ENCODE results near the gene LGALS9B.
"Not testable (repeated sequence)": the region's sequence is repeated elsewhere in the genome, so short reads cannot be mapped to it uniquely, and the experiment has no call there.

DNA sequence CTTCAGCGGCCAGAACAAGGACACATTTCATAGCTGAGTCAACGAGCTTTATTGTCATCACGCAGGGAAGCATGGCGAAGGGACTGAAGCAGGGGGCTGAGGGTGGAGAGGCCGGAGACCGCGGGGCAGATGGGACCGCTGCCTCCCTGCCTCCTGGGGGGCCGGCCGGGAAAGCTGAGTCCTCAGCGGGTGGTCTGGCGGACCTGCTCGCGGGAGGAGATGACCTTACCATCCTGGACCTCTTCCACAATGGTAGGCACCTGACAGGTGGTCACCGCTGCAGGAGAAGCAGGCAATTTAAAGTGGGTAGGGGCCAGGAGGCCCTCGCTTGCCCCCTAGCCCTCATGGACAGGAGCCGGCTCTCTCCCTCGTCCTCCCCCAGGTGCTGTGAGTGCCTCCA is 45.0 kb upstream of the LGALS9B start:
- TF ChIP-seq, protein P1, sequence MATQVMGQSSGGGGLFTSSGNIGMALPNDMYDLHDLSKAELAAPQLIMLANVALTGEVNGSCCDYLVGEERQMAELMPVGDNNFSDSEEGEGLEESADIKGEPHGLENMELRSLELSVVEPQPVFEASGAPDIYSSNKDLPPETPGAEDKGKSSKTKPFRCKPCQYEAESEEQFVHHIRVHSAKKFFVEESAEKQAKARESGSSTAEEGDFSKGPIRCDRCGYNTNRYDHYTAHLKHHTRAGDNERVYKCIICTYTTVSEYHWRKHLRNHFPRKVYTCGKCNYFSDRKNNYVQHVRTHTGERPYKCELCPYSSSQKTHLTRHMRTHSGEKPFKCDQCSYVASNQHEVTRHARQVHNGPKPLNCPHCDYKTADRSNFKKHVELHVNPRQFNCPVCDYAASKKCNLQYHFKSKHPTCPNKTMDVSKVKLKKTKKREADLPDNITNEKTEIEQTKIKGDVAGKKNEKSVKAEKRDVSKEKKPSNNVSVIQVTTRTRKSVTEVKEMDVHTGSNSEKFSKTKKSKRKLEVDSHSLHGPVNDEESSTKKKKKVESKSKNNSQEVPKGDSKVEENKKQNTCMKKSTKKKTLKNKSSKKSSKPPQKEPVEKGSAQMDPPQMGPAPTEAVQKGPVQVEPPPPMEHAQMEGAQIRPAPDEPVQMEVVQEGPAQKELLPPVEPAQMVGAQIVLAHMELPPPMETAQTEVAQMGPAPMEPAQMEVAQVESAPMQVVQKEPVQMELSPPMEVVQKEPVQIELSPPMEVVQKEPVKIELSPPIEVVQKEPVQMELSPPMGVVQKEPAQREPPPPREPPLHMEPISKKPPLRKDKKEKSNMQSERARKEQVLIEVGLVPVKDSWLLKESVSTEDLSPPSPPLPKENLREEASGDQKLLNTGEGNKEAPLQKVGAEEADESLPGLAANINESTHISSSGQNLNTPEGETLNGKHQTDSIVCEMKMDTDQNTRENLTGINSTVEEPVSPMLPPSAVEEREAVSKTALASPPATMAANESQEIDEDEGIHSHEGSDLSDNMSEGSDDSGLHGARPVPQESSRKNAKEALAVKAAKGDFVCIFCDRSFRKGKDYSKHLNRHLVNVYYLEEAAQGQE (IDR thresholded peaks at IDR 0.05; ENCODE audit: low read depth) = not testable (repeated sequence)
- TF ChIP-seq, protein P2, sequence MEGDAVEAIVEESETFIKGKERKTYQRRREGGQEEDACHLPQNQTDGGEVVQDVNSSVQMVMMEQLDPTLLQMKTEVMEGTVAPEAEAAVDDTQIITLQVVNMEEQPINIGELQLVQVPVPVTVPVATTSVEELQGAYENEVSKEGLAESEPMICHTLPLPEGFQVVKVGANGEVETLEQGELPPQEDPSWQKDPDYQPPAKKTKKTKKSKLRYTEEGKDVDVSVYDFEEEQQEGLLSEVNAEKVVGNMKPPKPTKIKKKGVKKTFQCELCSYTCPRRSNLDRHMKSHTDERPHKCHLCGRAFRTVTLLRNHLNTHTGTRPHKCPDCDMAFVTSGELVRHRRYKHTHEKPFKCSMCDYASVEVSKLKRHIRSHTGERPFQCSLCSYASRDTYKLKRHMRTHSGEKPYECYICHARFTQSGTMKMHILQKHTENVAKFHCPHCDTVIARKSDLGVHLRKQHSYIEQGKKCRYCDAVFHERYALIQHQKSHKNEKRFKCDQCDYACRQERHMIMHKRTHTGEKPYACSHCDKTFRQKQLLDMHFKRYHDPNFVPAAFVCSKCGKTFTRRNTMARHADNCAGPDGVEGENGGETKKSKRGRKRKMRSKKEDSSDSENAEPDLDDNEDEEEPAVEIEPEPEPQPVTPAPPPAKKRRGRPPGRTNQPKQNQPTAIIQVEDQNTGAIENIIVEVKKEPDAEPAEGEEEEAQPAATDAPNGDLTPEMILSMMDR (IDR thresholded peaks at IDR 0.05 in 2 of 3, conservative IDR thresholded peaks at IDR 0.05 in 1 of 3; ENCODE audit: borderline replicate concordance in 1 of 3, insufficient read depth in 1 of 3, low read depth in 2 of 3, low read length in 2 of 3) = not testable (repeated sequence)
- not testable (repeated sequence) for TF ChIP-seq POLR2A (IDR thresholded peaks at IDR 0.05; ENCODE audit: borderline replicate concordance, extremely low read depth, insufficient read depth, insufficient read length); EZH2phosphoT487 (IDR thresholded peaks at IDR 0.05; ENCODE audit: borderline replicate concordance); POLR2AphosphoS5 (IDR thresholded peaks at IDR 0.05; ENCODE audit: low read depth, low read length); RAD21 (IDR thresholded peaks at IDR 0.05; ENCODE audit: low read depth); JUND (IDR thresholded peaks at IDR 0.05); ZNF274 (IDR thresholded peaks at IDR 0.05; ENCODE audit: low read depth, low read length)
- TF ChIP-seq, protein P3, sequence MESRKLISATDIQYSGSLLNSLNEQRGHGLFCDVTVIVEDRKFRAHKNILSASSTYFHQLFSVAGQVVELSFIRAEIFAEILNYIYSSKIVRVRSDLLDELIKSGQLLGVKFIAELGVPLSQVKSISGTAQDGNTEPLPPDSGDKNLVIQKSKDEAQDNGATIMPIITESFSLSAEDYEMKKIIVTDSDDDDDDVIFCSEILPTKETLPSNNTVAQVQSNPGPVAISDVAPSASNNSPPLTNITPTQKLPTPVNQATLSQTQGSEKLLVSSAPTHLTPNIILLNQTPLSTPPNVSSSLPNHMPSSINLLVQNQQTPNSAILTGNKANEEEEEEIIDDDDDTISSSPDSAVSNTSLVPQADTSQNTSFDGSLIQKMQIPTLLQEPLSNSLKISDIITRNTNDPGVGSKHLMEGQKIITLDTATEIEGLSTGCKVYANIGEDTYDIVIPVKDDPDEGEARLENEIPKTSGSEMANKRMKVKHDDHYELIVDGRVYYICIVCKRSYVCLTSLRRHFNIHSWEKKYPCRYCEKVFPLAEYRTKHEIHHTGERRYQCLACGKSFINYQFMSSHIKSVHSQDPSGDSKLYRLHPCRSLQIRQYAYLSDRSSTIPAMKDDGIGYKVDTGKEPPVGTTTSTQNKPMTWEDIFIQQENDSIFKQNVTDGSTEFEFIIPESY (IDR thresholded peaks at IDR 0.05; ENCODE audit: extremely low read depth, insufficient replicate concordance, low read length) = not testable (repeated sequence)

All from HCT116 (cell line).